Keratinocyte (primary cell): ENCODE data around the gene TECR. TPM values are rescaled to one million over a fixed set of nuclear protein-coding genes. Genes with fewer than 3 reads are reported as not detected.
"Not testable (repeated sequence)": the region's sequence is repeated elsewhere in the genome, so short reads cannot be mapped to it uniquely, and the experiment has no call there.

Experiments
- DNase-seq: peaks from one replicate; pipeline ENCODE4 v3.0.0-alpha.2; 2011; ENCODE audit warnings: low read depth, missing footprints, low spot score
- FAIRE-seq: peaks from 2 replicates; lab custom pipeline; 2011; peaks lifted over from hg19 to GRCh38; lab: Jason Lieb, UNC
- H2AFZ ChIP-seq: 2 replicates; pipeline ENCODE4 v1.6.0; 2012; ENCODE audit warnings: low read length, control low read depth, inconsistent platforms; ENCODE audit not compliant: control insufficient read depth
- H3K27ac ChIP-seq: 2 replicates; pipeline ENCODE4 v1.5.1; 2011; ENCODE audit warnings: low read length; ENCODE audit not compliant: control insufficient read depth, insufficient read depth
- H3K27me3 ChIP-seq: 3 replicates; pipeline ENCODE4 v1.6.0; 2011; ENCODE audit warnings: low read length; ENCODE audit not compliant: control insufficient read depth, insufficient read depth; ENCODE audit errors: extremely low read depth
- H3K36me3 ChIP-seq, 2 experiments: 2 replicates in 1 of 2; 3 replicates in 1 of 2; pipeline ENCODE4 v1.5.1; 2011; ENCODE audit warnings: low read length in 2 of 2, mild to moderate bottlenecking in 1 of 2; ENCODE audit not compliant: control insufficient read depth in 2 of 2, insufficient read depth in 2 of 2; ENCODE audit errors: extremely low read depth in 1 of 2
- H3K4me1 ChIP-seq: 3 replicates; pipeline ENCODE4 v1.5.1; 2011; ENCODE audit warnings: low read length; ENCODE audit not compliant: control insufficient read depth, insufficient read depth; ENCODE audit errors: extremely low read depth
- H3K4me2 ChIP-seq: 3 replicates; pipeline ENCODE4 v1.6.0; 2011; ENCODE audit warnings: low read depth, low read length; ENCODE audit not compliant: control insufficient read depth, insufficient read depth; ENCODE audit errors: extremely low read depth
- H3K4me3 ChIP-seq, 3 experiments: fragments of 200-600 bp in 1 of 3; sonication (generic) in 1 of 3; 2 replicates in 2 of 3; 3 replicates in 1 of 3; pipeline ENCODE4 v1.5.1; 2011 to 2016; ENCODE audit warnings: low read length in 3 of 3, mild to moderate bottlenecking in 3 of 3, control low read depth in 2 of 3, inconsistent platforms in 1 of 3, low read depth in 1 of 3, mixed read lengths in 1 of 3, mixed run types in 1 of 3, moderate library complexity in 1 of 3; ENCODE audit not compliant: control insufficient read depth in 2 of 3, insufficient read depth in 2 of 3; ENCODE audit errors: extremely low read depth in 1 of 3
- H3K79me2 ChIP-seq: 2 replicates; pipeline ENCODE4 v1.6.0; 2012; ENCODE audit warnings: low read length; ENCODE audit not compliant: control insufficient read depth, insufficient read depth
- H3K9ac ChIP-seq: 3 replicates; pipeline ENCODE4 v1.6.0; 2011; ENCODE audit warnings: low read length; ENCODE audit not compliant: control insufficient read depth, insufficient read depth; ENCODE audit errors: extremely low read depth
- H3K9me1 ChIP-seq: 3 replicates; pipeline ENCODE4 v1.6.0; 2011; ENCODE audit warnings: low read length; ENCODE audit not compliant: control insufficient read depth, insufficient read depth; ENCODE audit errors: extremely low read depth
- H3K9me3 ChIP-seq: 2 replicates; pipeline ENCODE4 v1.5.1; 2012; ENCODE audit warnings: low read depth, low read length; ENCODE audit not compliant: control insufficient read depth
- H4K20me1 ChIP-seq: 3 replicates; pipeline ENCODE4 v1.6.0; 2011; ENCODE audit warnings: low read length; ENCODE audit not compliant: control insufficient read depth, insufficient read depth; ENCODE audit errors: extremely low read depth
- CTCF ChIP-seq, 3 experiments: IDR thresholded peaks in 1 of 3; conservative IDR thresholded peaks in 1 of 3; optimal IDR thresholded peaks in 1 of 3; 2 replicates in 2 of 3; 3 replicates in 1 of 3; pipeline versions ENCODE3 to v1.5.1; 2011; ENCODE audit warnings: low read length in 3 of 3, mild to moderate bottlenecking in 3 of 3, moderate library complexity in 2 of 3, control low read depth in 1 of 3, inconsistent platforms in 1 of 3; ENCODE audit not compliant: insufficient read depth in 2 of 3; ENCODE audit errors: extremely low read depth in 1 of 3
- EZH2 ChIP-seq: IDR thresholded peaks from one replicate; pipeline ENCODE4 v1.6.1; 2012; ENCODE audit warnings: inconsistent platforms, mild to moderate bottlenecking, low read length, moderate library complexity
- dilution Hi-C: fragments of 300-500 bp; cut with MboI; formaldehyde crosslinking; loops from one replicate; pipeline ENCODE4 v1.7.0; 2020; ENCODE audit warnings: low sequenced_read_pairs; ENCODE audit not compliant: extremely low pct_ligation_motif_present
- polyA plus RNA-seq, 5 experiments: library from polyadenylated mRNA; depleted of rRNA in 3 of 5; stranded (reverse) in 3 of 5; stranded (forward) in 1 of 5; unstranded in 1 of 5; fragments of >200 nt; gene quantifications; 1 replicate in 1 of 5; 2 replicates in 3 of 5; 3 replicates in 1 of 5; pipeline versions ENCODE4 v1.2.1 to v1.2.3, GENCODE V29; 2011 to 2012; ENCODE audit warnings: missing spikeins in 2 of 5, low read depth in 1 of 5, low replicate concordance in 1 of 5

The TECR gene
- polyA plus RNA-seq, 1 donor (not counting 4 experiments of a cell fraction or from before 2014, with no cell fraction given), result 92.3 TPM

DNA sequence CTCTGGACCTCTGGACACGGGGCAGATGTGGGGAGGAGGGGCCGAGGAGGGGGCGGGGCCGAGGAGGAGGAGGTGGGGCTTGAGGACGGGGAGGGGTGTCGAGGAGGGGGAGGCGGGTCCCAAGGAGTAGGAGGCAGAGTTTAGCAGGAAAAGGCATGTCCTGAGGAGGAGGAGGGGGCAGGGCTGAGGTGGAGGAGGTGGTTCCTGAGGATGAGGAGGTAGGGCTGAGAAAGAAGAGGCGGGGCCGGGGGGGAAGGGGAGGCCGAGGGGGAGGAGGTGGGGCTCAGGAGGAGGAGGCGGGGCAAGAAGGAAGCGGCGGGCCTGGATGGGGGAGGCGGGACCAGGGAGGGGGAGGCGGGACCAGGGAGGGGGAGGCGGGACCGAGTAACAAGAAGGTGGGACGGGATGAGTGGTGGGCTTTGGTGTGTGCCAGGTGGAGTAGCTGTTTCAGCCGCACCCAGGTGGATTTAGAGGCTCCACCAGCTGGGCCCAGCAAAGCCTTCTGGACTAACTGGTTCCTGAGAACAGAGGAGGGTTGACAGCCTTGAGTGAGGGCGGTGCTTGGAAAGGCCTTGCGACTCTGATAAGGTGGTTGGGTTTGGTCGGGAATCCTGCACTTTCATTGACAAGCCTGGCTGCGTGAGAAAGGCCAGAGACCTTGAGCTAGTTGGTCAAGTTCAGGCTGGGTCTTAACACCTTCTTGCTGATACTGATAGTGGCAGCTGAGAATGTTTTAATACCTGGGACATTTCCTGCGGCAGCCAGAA is 7.7 kb downstream of the TECR start:
- Histone ChIP-seq H3K27ac (peak overlapping the region; percentile 60), H3K79me2 (peaks cover 50% of the 10 kb centered on the region)
- FAIRE-seq, result peak; percentile 5

DNA sequence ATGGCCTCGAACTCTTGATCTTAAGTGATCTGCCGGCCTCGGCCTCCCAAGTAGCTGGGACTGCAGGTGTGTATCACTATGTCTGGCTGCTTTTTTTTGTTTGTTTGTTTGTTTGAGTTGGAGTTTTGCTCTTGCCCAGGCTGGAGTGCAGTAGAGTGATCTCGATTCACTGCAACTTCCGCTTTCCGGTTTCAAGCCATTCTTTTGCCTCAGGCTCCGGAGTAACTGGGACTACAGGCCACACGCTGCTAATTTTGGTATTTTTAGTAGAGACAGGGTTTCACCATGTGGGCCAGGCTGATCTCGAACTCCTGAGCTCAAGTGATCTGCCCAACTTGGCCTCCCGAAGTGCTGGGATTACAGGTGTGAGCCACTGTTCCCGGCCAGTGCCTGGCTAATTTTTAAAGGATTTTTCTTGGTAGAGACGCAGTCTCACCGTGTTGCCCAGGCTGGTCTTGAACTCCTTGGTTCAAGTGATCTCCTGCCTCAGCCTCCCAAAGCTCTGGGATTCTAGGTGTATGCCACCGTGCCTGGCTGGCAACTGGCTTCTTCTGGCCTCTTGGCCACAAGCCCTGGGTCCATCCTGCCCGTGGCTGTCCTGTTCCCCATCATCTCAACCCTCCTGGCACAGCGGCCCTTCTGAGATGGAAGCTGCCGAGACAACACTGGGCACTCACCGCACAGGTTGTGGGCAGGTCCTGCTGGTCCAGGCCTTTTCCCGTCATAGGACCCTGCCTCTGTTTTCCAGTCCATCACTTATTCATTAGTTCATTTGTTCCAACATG is 11.5 kb downstream of the TECR start:
- Histone ChIP-seq H3K4me1 (peaks cover 41% of the 10 kb centered on the region), H3K27me3 (no peaks in the 10 kb centered on the region), H2AFZ (no peak overlapping the region), H3K79me2 (peaks cover 48% of the 10 kb centered on the region), H3K9me3 (no peaks in the 10 kb centered on the region), H3K9me1 (no peaks in the 10 kb centered on the region), H3K4me2 (no peak overlapping the region), H3K36me3 (peaks cover 5 to 6% of the 10 kb centered on the region in 2 experiments), H3K9ac (no peak overlapping the region), H3K4me3 (no peak overlapping the region), H4K20me1 (peaks cover 5% of the 10 kb centered on the region), H3K27ac (peak overlapping the region; percentile 18)
- FAIRE-seq (no peak), DNase-seq (no peak)
- TF ChIP-seq EZH2 (no peak), CTCF (optimal IDR thresholded peaks at IDR 0.05 in 1 of 3, IDR thresholded peaks at IDR 0.05 in 1 of 3, conservative IDR thresholded peaks at IDR 0.05 in 1 of 3; ENCODE audit: extremely low read depth in 1 of 3, insufficient read depth in 2 of 3, low read length in 3 of 3) (no peak)
- dilution Hi-C loops, result no loop called here

More for the DNA sequence above, 7.7 kb downstream of the TECR start:
- no peaks in the 10 kb centered on the region for H4K20me1 ChIP-seq
- H3K4me2 ChIP-seq, result peak overlapping the region; percentile 96
- peak overlapping the region; percentile 71 for H3K9ac ChIP-seq
- no peaks in the 10 kb centered on the region for H3K9me1 ChIP-seq
- DNase-seq, result no peak
- no peaks in the 10 kb centered on the region for H3K9me3 ChIP-seq
- TF ChIP-seq CTCF (optimal IDR thresholded peaks at IDR 0.05 in 1 of 3, IDR thresholded peaks at IDR 0.05 in 1 of 3, conservative IDR thresholded peaks at IDR 0.05 in 1 of 3; ENCODE audit: extremely low read depth in 1 of 3, insufficient read depth in 2 of 3, low read length in 3 of 3) (no peak), EZH2 (no peak)
- no peaks in the 10 kb centered on the region for H3K27me3 ChIP-seq
- peak overlapping the region; percentile 18 to 74 (median 58) for H3K4me3 ChIP-seq
- H3K4me1 ChIP-seq, result peaks cover 18% of the 10 kb centered on the region
- H3K36me3 ChIP-seq, result peaks cover 8 to 12% of the 10 kb centered on the region in 2 experiments
- dilution Hi-C loops, result no loop called here
- H2AFZ ChIP-seq, result peak overlapping the region; percentile 48

DNA sequence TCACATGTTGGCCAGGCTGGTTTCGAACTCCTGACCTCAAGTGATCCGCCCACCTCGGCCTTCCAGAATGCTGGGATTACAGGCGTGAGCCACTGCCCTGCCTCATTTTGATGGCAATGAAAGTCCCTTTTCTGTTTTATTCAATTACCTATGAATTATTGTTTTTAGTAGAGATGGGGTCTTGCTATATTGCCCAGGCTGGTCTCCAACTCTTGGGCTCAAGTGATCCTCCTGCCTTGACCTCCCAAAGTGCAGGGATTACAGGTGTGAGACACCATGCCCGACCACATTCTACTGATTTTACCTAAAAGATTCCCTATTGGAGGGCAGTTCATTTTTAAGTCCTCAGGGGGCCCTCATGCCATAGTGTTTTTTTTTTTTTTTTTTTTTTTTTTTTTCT is 12.6 kb downstream of the TECR start:
- DNase-seq, H4K20me1 ChIP-seq, H3K9me1 ChIP-seq, H3K4me3 ChIP-seq, dilution Hi-C loops, H3K9ac ChIP-seq, H2AFZ ChIP-seq, H3K27ac ChIP-seq, H3K9me3 ChIP-seq, H3K27me3 ChIP-seq, H3K4me2 ChIP-seq, FAIRE-seq, H3K36me3 ChIP-seq: not testable (repeated sequence)
- H3K79me2 ChIP-seq, result peaks cover 52% of the 10 kb centered on the region
- H3K4me1 ChIP-seq, result peaks cover 40% of the 10 kb centered on the region
